ENCODE data around the gene BBC3. TPM values are rescaled to one million over a fixed set of nuclear protein-coding genes. Genes with fewer than 3 reads are reported as not detected.

The BBC3 gene
- polyA plus RNA-seq, 1 donor (not counting 4 experiments of a cell fraction or from before 2014, with no cell fraction given) = 1.1 TPM

- Histone ChIP-seq H3K27ac (ENCODE audit: control insufficient read depth, insufficient read depth, low read length) (peak within 1 kb of the TSS; percentile 94), H3K9me1 (ENCODE audit: control insufficient read depth, extremely low read depth, insufficient read depth, low read length) (no peaks in the 10 kb centered on the region), H3K27me3 (ENCODE audit: control insufficient read depth, extremely low read depth, insufficient read depth, low read length) (no peaks in the 10 kb centered on the region), H4K20me1 (ENCODE audit: control insufficient read depth, extremely low read depth, insufficient read depth, low read length) (no peaks in the 10 kb centered on the region), H3K9me3 (ENCODE audit: control insufficient read depth, low read depth, low read length) (no peaks in the 10 kb centered on the region), H3K4me1 (ENCODE audit: control insufficient read depth, extremely low read depth, insufficient read depth, low read length) (peaks cover 11% of the 10 kb centered on the region), H3K9ac (ENCODE audit: control insufficient read depth, extremely low read depth, insufficient read depth, low read length) (peak within 1 kb of the TSS; percentile 95), H3K36me3 (ENCODE audit: control insufficient read depth in 2 of 2, extremely low read depth in 1 of 2, insufficient read depth in 2 of 2, low read length in 2 of 2) (peaks cover 2 to 14% of the 10 kb centered on the region in 2 experiments), H3K79me2 (ENCODE audit: control insufficient read depth, insufficient read depth, low read length) (no peaks in the 10 kb centered on the region), H2AFZ (ENCODE audit: control insufficient read depth, low read length) (peak within 1 kb of the TSS; percentile 83), H3K4me3 (ENCODE audit: control insufficient read depth in 2 of 3, extremely low read depth in 1 of 3, insufficient read depth in 2 of 3, low read depth in 1 of 3, low read length in 3 of 3) (peak within 1 kb of the TSS; percentile 60 to 88 (median 86)), H3K4me2 (ENCODE audit: control insufficient read depth, extremely low read depth, insufficient read depth, low read depth, low read length) (peak within 1 kb of the TSS; percentile 93)
- DNase-seq (ENCODE audit: low read depth, low spot score) = peak; percentile 72
- TF ChIP-seq EZH2 (IDR thresholded peaks at IDR 0.05; ENCODE audit: low read length) = no peak
- TF ChIP-seq CTCF (optimal IDR thresholded peaks at IDR 0.05 in 1 of 3, IDR thresholded peaks at IDR 0.05 in 1 of 3, conservative IDR thresholded peaks at IDR 0.05 in 1 of 3; ENCODE audit: extremely low read depth in 1 of 3, insufficient read depth in 2 of 3, low read length in 3 of 3) = no peak
- FAIRE-seq = peak; percentile 39
- dilution Hi-C loops (cut with MboI; ENCODE audit: extremely low pct_ligation_motif_present, low sequenced_read_pairs) = no loop called here
Measured at GRCh38 chr19:47274071-47274890, 43.3 kb upstream of the BBC3 start, which contains the start of gene INAFM1. INAFM1 (plus strand) TSS chr19:47274885; CDS start chr19:47274920, 35 bp downstream.

GRCh38 chr19:47273313-47274070 is 42.5 kb upstream of the BBC3 start:
- FAIRE-seq = no peak
- Histone ChIP-seq H3K79me2 (ENCODE audit: control insufficient read depth, insufficient read depth, low read length) (no peaks in the 10 kb centered on the region), H4K20me1 (ENCODE audit: control insufficient read depth, extremely low read depth, insufficient read depth, low read length) (no peaks in the 10 kb centered on the region), H3K4me3 (ENCODE audit: control insufficient read depth in 2 of 3, extremely low read depth in 1 of 3, insufficient read depth in 2 of 3, low read depth in 1 of 3, low read length in 3 of 3) (peak overlapping the region; percentile 60 to 88 (median 86)), H2AFZ (ENCODE audit: control insufficient read depth, low read length) (peak overlapping the region; percentile 62), H3K27me3 (ENCODE audit: control insufficient read depth, extremely low read depth, insufficient read depth, low read length) (no peaks in the 10 kb centered on the region), H3K4me2 (ENCODE audit: control insufficient read depth, extremely low read depth, insufficient read depth, low read depth, low read length) (peak overlapping the region; percentile 93), H3K9me1 (ENCODE audit: control insufficient read depth, extremely low read depth, insufficient read depth, low read length) (no peaks in the 10 kb centered on the region), H3K36me3 (ENCODE audit: control insufficient read depth in 2 of 2, extremely low read depth in 1 of 2, insufficient read depth in 2 of 2, low read length in 2 of 2) (peaks cover 2 to 14% of the 10 kb centered on the region in 2 experiments), H3K9ac (ENCODE audit: control insufficient read depth, extremely low read depth, insufficient read depth, low read length) (peak overlapping the region; percentile 95), H3K9me3 (ENCODE audit: control insufficient read depth, low read depth, low read length) (no peaks in the 10 kb centered on the region), H3K4me1 (ENCODE audit: control insufficient read depth, extremely low read depth, insufficient read depth, low read length) (peaks cover 11% of the 10 kb centered on the region), H3K27ac (ENCODE audit: control insufficient read depth, insufficient read depth, low read length) (peak overlapping the region; percentile 94)
- dilution Hi-C loops (cut with MboI; ENCODE audit: extremely low pct_ligation_motif_present, low sequenced_read_pairs) = no loop called here
- DNase-seq (ENCODE audit: low read depth, low spot score) = no peak
- TF ChIP-seq CTCF (optimal IDR thresholded peaks at IDR 0.05 in 1 of 3, IDR thresholded peaks at IDR 0.05 in 1 of 3, conservative IDR thresholded peaks at IDR 0.05 in 1 of 3; ENCODE audit: extremely low read depth in 1 of 3, insufficient read depth in 2 of 3, low read length in 3 of 3) = no peak
- no peak for TF ChIP-seq EZH2 (IDR thresholded peaks at IDR 0.05; ENCODE audit: low read length)
